Liver (tissue), 9 donors: ENCODE measurements around the gene LMBRD2. TPM values are rescaled to one million over a fixed set of nuclear protein-coding genes. Genes with fewer than 3 reads are reported as not detected.
A peak's percentile ranks its signal among the peaks of the same experiment; 100 is the strongest.

ENCODE experiments used
- DNase-seq: peaks from one replicate; pipeline ENCODE4 v3.0.0-alpha.2; 2017; ENCODE audit warnings: low spot score
- H3K27ac ChIP-seq, 2 donors: one replicate each; pipeline ENCODE4 v1.7.0; 2013; ENCODE audit warnings: inconsistent platforms in 2 of 2, low read length in 2 of 2, control low read depth in 1 of 2, low read depth in 1 of 2, mild to moderate bottlenecking in 1 of 2
- H3K27me3 ChIP-seq, 4 donors: one replicate each; pipeline versions ENCODE4 v1.6.1 to v1.7.0; 2013; ENCODE audit warnings: low read length in 3 of 4, inconsistent platforms in 1 of 4, mild to moderate bottlenecking in 1 of 4, moderate library complexity in 1 of 4; ENCODE audit not compliant: control insufficient read depth in 4 of 4, insufficient read depth in 4 of 4
- H3K36me3 ChIP-seq, 4 donors: one replicate each; pipeline versions ENCODE4 v1.6.1 to v1.7.0; 2013; ENCODE audit warnings: low read length in 3 of 4, mild to moderate bottlenecking in 3 of 4, low read depth in 1 of 4, moderate library complexity in 1 of 4; ENCODE audit not compliant: control insufficient read depth in 4 of 4, insufficient read depth in 3 of 4
- H3K4me1 ChIP-seq, 4 donors: one replicate each; pipeline versions ENCODE4 v1.6.1 to v1.7.0; 2013; ENCODE audit warnings: low read length in 3 of 4, mild to moderate bottlenecking in 3 of 4, moderate library complexity in 1 of 4; ENCODE audit not compliant: control insufficient read depth in 4 of 4, insufficient read depth in 4 of 4
- H3K4me3 ChIP-seq, 3 donors: one replicate each; pipeline versions ENCODE4 v1.6.1 to v1.7.0; 2013; ENCODE audit warnings: low read length in 3 of 3, control low read depth in 1 of 3, low read depth in 1 of 3, mild to moderate bottlenecking in 1 of 3
- H3K9ac ChIP-seq, 2 donors: one replicate each; pipeline ENCODE4 v1.7.0; 2013; ENCODE audit warnings: low read length in 2 of 2, mild to moderate bottlenecking in 2 of 2, moderate library complexity in 2 of 2, control low read depth in 1 of 2, low read depth in 1 of 2
- H3K9me3 ChIP-seq, 4 donors: one replicate each; pipeline versions ENCODE4 v1.6.1 to v1.7.0; 2013; ENCODE audit warnings: low read length in 3 of 4; ENCODE audit not compliant: control insufficient read depth in 4 of 4
- ATF3 ChIP-seq: IDR thresholded peaks from 2 replicates; pipeline ENCODE4 v1.6.1; 2016; ENCODE audit warnings: antibody characterized with exemption
- EGR1 ChIP-seq, 2 donors: IDR thresholded peaks; 2 replicates each; pipeline ENCODE4 v1.6.1; 2016 to 2018; ENCODE audit warnings: antibody characterized with exemption in 2 of 2, low read depth in 2 of 2
- FOXA1 ChIP-seq: IDR thresholded peaks from 2 replicates; pipeline ENCODE4 v1.6.1; 2016; ENCODE audit warnings: antibody characterized with exemption
- FOXA2 ChIP-seq: IDR thresholded peaks from 2 replicates; pipeline ENCODE4 v1.6.1; 2016; ENCODE audit warnings: antibody characterized with exemption
- GABPA ChIP-seq, 2 donors: IDR thresholded peaks in 1 of 2; conservative IDR thresholded peaks in 1 of 2; 2 replicates each; pipeline ENCODE4 v1.6.1; 2016; ENCODE audit warnings: antibody characterized with exemption in 2 of 2, mild to moderate bottlenecking in 1 of 2, moderate library complexity in 1 of 2
- HNF4A ChIP-seq, 2 donors: conservative IDR thresholded peaks; 2 replicates each; pipeline ENCODE4 v1.6.1; 2016; ENCODE audit warnings: antibody characterized with exemption in 2 of 2, mild to moderate bottlenecking in 2 of 2
- HNF4G ChIP-seq: IDR thresholded peaks from 2 replicates; pipeline ENCODE4 v1.6.1; 2016; ENCODE audit warnings: antibody characterized with exemption
- JUND ChIP-seq, 2 donors: IDR thresholded peaks; 2 replicates each; pipeline ENCODE4 v1.6.1; 2016; ENCODE audit warnings: antibody characterized with exemption in 2 of 2
- NR2F2 ChIP-seq: IDR thresholded peaks from 2 replicates; pipeline ENCODE4 v1.6.1; 2016; ENCODE audit warnings: antibody characterized with exemption
- RAD21 ChIP-seq, 2 donors: IDR thresholded peaks; 2 replicates each; pipeline ENCODE4 v1.6.1; 2016; ENCODE audit warnings: antibody characterized with exemption in 2 of 2, mild to moderate bottlenecking in 2 of 2
- RXRA ChIP-seq, 2 donors: IDR thresholded peaks; 2 replicates each; pipeline ENCODE4 v1.6.1; 2017 to 2018; ENCODE audit warnings: antibody characterized with exemption in 2 of 2, mild to moderate bottlenecking in 1 of 2
- SP1 ChIP-seq: IDR thresholded peaks from 2 replicates; pipeline ENCODE4 v1.6.1; 2018; ENCODE audit warnings: antibody characterized with exemption, mild to moderate bottlenecking
- TAF1 ChIP-seq: conservative IDR thresholded peaks from 2 replicates; pipeline ENCODE4 v1.6.1; 2016; ENCODE audit warnings: antibody characterized with exemption, mild to moderate bottlenecking
- YY1 ChIP-seq: IDR thresholded peaks from 2 replicates; pipeline ENCODE4 v1.6.1; 2016; ENCODE audit warnings: antibody characterized with exemption, mild to moderate bottlenecking
- ZBTB33 ChIP-seq: IDR thresholded peaks from 2 replicates; pipeline ENCODE4 v1.6.1; 2016; ENCODE audit warnings: antibody characterized with exemption
- WGBS: extraction: QIAGEN DNeasy Blood & Tissue Kit; methylation state at CpG from one replicate; pipeline ENCODE4 v1.1.7; 2013; 5-methylcytosine and 5-hydroxymethylcytosine counted together
- polyA plus RNA-seq, 2 donors: library from polyadenylated mRNA; stranded (reverse) in 1 of 2; unstranded in 1 of 2; fragments of 200-250 nt in 1 of 2; fragments of >200 nt in 1 of 2; fragmentation: Nextera tagmentation in 1 of 2; extraction: Ambion mirVana in 1 of 2; gene quantifications; one replicate each; pipeline versions ENCODE4 v1.2.1 to v1.2.3, GENCODE V29; 2013 to 2015
- total RNA-seq, 2 donors: library from RNA; depleted of rRNA; stranded (reverse); fragments of >200 nt; gene quantifications; one replicate each; pipeline ENCODE4 v1.2.3, GENCODE V29; 2014
- TF ChIP-seq, protein P1 (sequence below): IDR thresholded peaks from 2 replicates; pipeline ENCODE4 v1.6.1; 2016; ENCODE audit warnings: antibody characterized with exemption, mild to moderate bottlenecking
- TF ChIP-seq, protein P2 (sequence below): IDR thresholded peaks from 2 replicates; pipeline ENCODE4 v1.6.1; 2016; ENCODE audit warnings: antibody characterized with exemption
- TF ChIP-seq, protein P3 (sequence below): fragments of 150-350 bp; IDR thresholded peaks from 2 replicates; pipeline ENCODE4 v1.5.1; 2017; ENCODE audit warnings: improper control_type of control experiment, low read depth, low read length; ENCODE audit not compliant: missing input control
- donor health status: healthy.
- donor health status: healthy.
- donor health status: healthy.
- donor health status: healthy.
- donor health status: healthy.

The LMBRD2 gene
- total and polyA plus RNA-seq, 4 donors: 3.8 to 20.5 (median 9.2) TPM

GRCh38 chr5:36161361-36161760 is 9.7 kb upstream of the LMBRD2 start:
- Histone ChIP-seq H3K4me1 (peaks cover 2 to 27% (median 22%) of the 10 kb centered on the region in 4 donors), H3K4me3 (no peak overlapping the region), H3K9ac (no peak overlapping the region), H3K27ac (no peak overlapping the region), H3K9me3 (no peaks in the 10 kb centered on the region), H3K36me3 (peaks cover under 1 to 24% (median 15%) of the 10 kb centered on the region in 4 donors), H3K27me3 (no peaks in the 10 kb centered on the region)
- TF ChIP-seq YY1 (peak; percentile 11), HNF4A (conservative IDR thresholded peaks at IDR 0.05) (peak; percentile 22 to 45), RXRA (IDR thresholded peaks at IDR 0.05) (no peak)
- WGBS: 78% methylated on average over 4 of the region's 4 CpGs
- DNase-seq: no peak

- 53% methylated on average over 3 of the region's 3 CpGs for WGBS
- H3K9ac ChIP-seq: peak overlapping the region in 1 of 2 donors; percentile 1
- DNase-seq: no peak
- no peaks in the 10 kb centered on the region for H3K27me3 ChIP-seq
- TF ChIP-seq, protein P1, sequence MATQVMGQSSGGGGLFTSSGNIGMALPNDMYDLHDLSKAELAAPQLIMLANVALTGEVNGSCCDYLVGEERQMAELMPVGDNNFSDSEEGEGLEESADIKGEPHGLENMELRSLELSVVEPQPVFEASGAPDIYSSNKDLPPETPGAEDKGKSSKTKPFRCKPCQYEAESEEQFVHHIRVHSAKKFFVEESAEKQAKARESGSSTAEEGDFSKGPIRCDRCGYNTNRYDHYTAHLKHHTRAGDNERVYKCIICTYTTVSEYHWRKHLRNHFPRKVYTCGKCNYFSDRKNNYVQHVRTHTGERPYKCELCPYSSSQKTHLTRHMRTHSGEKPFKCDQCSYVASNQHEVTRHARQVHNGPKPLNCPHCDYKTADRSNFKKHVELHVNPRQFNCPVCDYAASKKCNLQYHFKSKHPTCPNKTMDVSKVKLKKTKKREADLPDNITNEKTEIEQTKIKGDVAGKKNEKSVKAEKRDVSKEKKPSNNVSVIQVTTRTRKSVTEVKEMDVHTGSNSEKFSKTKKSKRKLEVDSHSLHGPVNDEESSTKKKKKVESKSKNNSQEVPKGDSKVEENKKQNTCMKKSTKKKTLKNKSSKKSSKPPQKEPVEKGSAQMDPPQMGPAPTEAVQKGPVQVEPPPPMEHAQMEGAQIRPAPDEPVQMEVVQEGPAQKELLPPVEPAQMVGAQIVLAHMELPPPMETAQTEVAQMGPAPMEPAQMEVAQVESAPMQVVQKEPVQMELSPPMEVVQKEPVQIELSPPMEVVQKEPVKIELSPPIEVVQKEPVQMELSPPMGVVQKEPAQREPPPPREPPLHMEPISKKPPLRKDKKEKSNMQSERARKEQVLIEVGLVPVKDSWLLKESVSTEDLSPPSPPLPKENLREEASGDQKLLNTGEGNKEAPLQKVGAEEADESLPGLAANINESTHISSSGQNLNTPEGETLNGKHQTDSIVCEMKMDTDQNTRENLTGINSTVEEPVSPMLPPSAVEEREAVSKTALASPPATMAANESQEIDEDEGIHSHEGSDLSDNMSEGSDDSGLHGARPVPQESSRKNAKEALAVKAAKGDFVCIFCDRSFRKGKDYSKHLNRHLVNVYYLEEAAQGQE: no peak
- TF ChIP-seq, protein P2, sequence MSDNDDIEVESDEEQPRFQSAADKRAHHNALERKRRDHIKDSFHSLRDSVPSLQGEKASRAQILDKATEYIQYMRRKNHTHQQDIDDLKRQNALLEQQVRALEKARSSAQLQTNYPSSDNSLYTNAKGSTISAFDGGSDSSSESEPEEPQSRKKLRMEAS: no peak
- TF ChIP-seq HNF4G (peak; percentile 49), GABPA (IDR thresholded peaks at IDR 0.05 in 1 of 2, conservative IDR thresholded peaks at IDR 0.05 in 1 of 2) (no peak), EGR1 (IDR thresholded peaks at IDR 0.05; ENCODE audit: low read depth in 2 of 2) (no peak), FOXA2 (peak; percentile 94), RXRA (IDR thresholded peaks at IDR 0.05) (peak; percentile 60 to 64), NR2F2 (no peak), RAD21 (IDR thresholded peaks at IDR 0.05) (no peak), SP1 (peak; percentile 90), TAF1 (no peak), ATF3 (no peak), FOXA1 (peak; percentile 76), YY1 (peak; percentile 28), ZBTB33 (no peak), HNF4A (conservative IDR thresholded peaks at IDR 0.05) (peak; percentile 85 to 87), JUND (IDR thresholded peaks at IDR 0.05) (no peak)
- TF ChIP-seq, protein P3, sequence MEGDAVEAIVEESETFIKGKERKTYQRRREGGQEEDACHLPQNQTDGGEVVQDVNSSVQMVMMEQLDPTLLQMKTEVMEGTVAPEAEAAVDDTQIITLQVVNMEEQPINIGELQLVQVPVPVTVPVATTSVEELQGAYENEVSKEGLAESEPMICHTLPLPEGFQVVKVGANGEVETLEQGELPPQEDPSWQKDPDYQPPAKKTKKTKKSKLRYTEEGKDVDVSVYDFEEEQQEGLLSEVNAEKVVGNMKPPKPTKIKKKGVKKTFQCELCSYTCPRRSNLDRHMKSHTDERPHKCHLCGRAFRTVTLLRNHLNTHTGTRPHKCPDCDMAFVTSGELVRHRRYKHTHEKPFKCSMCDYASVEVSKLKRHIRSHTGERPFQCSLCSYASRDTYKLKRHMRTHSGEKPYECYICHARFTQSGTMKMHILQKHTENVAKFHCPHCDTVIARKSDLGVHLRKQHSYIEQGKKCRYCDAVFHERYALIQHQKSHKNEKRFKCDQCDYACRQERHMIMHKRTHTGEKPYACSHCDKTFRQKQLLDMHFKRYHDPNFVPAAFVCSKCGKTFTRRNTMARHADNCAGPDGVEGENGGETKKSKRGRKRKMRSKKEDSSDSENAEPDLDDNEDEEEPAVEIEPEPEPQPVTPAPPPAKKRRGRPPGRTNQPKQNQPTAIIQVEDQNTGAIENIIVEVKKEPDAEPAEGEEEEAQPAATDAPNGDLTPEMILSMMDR: no peak
- peaks cover 3 to 25% (median 15%) of the 10 kb centered on the region in 4 donors for H3K36me3 ChIP-seq
- H3K4me3 ChIP-seq: no peak overlapping the region
- peak overlapping the region; percentile 40 to 58 for H3K27ac ChIP-seq
- no peaks in the 10 kb centered on the region for H3K9me3 ChIP-seq
- H3K4me1 ChIP-seq: peaks cover 2 to 27% (median 22%) of the 10 kb centered on the region in 4 donors
These were observed 8.9 kb upstream of the LMBRD2 start for GRCh38 chr5:36160617-36161016.
